ENCODE measurements around the gene WDR11.

Gene WDR11

DNA sequence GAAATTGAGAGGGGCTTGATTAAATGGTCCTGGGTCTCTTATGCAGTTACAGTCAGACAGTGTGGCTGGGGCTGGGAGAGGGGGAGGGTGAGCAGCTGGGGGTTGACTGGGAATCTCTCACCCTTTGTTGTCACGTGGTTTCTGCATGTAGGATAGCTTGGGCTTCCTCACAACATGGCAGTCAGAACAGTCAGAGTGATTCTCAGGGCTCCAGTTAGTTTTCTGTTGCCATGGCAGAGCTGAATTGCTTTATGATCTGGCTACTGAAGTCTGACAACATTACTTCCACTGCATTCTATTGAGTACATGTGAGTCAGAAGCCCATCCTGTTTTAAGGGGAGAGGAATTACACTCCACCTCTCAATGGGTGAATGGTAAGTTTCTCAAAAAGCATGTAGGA, 102.7 kb downstream of the WDR11 start:
- DNase-seq (ENCODE audit: extremely low read depth, low read depth), result no peak
- TF ChIP-seq, protein P1, sequence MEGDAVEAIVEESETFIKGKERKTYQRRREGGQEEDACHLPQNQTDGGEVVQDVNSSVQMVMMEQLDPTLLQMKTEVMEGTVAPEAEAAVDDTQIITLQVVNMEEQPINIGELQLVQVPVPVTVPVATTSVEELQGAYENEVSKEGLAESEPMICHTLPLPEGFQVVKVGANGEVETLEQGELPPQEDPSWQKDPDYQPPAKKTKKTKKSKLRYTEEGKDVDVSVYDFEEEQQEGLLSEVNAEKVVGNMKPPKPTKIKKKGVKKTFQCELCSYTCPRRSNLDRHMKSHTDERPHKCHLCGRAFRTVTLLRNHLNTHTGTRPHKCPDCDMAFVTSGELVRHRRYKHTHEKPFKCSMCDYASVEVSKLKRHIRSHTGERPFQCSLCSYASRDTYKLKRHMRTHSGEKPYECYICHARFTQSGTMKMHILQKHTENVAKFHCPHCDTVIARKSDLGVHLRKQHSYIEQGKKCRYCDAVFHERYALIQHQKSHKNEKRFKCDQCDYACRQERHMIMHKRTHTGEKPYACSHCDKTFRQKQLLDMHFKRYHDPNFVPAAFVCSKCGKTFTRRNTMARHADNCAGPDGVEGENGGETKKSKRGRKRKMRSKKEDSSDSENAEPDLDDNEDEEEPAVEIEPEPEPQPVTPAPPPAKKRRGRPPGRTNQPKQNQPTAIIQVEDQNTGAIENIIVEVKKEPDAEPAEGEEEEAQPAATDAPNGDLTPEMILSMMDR (IDR thresholded peaks at IDR 0.05; ENCODE audit: low read depth, low read length), result no peak

Data from AG09319 (cell line).